Parathyroid adenoma (tissue), 2 donors: Measurements from ENCODE around the gene PPARGC1A.

ENCODE experiments used
- H2AFZ ChIP-seq: fragments of 300-600 bp; sonication (generic); one replicate; pipeline ENCODE4 v1.7.0; 2017; ENCODE audit warnings: antibody characterized with exemption, mild to moderate bottlenecking
- H3K27ac ChIP-seq: fragments of 300-600 bp; sonication (generic); one replicate; pipeline ENCODE4 v1.7.0; 2017
- H3K27me3 ChIP-seq: fragments of 300-600 bp; sonication (generic); one replicate; pipeline ENCODE4 v1.7.0; 2017; ENCODE audit warnings: low read length; ENCODE audit not compliant: control insufficient read depth, insufficient read depth
- H3K36me3 ChIP-seq: fragments of 300-600 bp; sonication (generic); one replicate; pipeline ENCODE4 v1.7.0; 2017; ENCODE audit warnings: low read length; ENCODE audit not compliant: control insufficient read depth, insufficient read depth
- H3K4me1 ChIP-seq: fragments of 300-600 bp; sonication (generic); one replicate; pipeline ENCODE4 v1.7.0; 2017; ENCODE audit warnings: control low read depth
- H3K4me2 ChIP-seq: fragments of 300-600 bp; sonication (generic); one replicate; pipeline ENCODE4 v1.7.0; 2017; ENCODE audit warnings: low read length
- H3K4me3 ChIP-seq: fragments of 300-600 bp; sonication (generic); one replicate; pipeline ENCODE4 v1.7.0; 2017; ENCODE audit warnings: low read depth, low read length
- H3K79me2 ChIP-seq: fragments of 300-600 bp; sonication (generic); one replicate; pipeline ENCODE4 v1.7.0; 2017; ENCODE audit warnings: control low read depth
- H3K9ac ChIP-seq: fragments of 300-600 bp; sonication (generic); one replicate; pipeline ENCODE4 v1.7.0; 2017; ENCODE audit warnings: mild to moderate bottlenecking
- H3K9me3 ChIP-seq: fragments of 300-600 bp; sonication (generic); one replicate; pipeline ENCODE4 v1.7.0; 2017; ENCODE audit warnings: low read length; ENCODE audit not compliant: control insufficient read depth
- TF ChIP-seq, protein P1 (sequence below): fragments of 300-600 bp; sonication (generic); IDR thresholded peaks from one replicate; pipeline ENCODE4 v1.7.0; 2017; ENCODE audit warnings: antibody characterized with exemption, mild to moderate bottlenecking
- donor health status: primary hyperparathyroidism.

PPARGC1A gene

DNA sequence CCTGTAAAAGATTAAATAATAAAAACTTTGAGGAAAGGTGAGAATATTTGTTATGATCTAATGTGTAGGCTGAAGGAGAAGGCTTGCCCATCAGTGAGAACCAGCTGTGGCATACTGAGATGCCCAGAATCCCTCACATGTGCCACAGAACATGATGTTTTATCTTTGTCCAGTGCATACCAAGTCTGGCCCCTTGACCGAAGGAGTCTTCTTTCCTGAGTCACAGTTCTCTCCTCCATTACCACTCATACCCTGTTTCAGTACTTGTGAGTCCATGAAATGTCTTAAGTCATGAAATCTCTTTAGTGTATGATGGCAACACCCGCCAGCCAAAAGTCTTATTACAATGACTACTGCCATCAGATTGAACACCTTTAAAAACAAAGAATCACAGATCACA lies 42.7 kb downstream of the PPARGC1A start:
- Histone ChIP-seq H3K9ac (no peak overlapping the region), H3K27me3 (no peaks in the 10 kb centered on the region), H3K27ac (no peak overlapping the region), H3K4me3 (no peak overlapping the region), H2AFZ (no peak overlapping the region), H3K36me3 (no peaks in the 10 kb centered on the region), H3K9me3 (no peaks in the 10 kb centered on the region), H3K4me2 (no peak overlapping the region), H3K4me1 (no peaks in the 10 kb centered on the region), H3K79me2 (peaks cover 12% of the 10 kb centered on the region)
- TF ChIP-seq, protein P1, sequence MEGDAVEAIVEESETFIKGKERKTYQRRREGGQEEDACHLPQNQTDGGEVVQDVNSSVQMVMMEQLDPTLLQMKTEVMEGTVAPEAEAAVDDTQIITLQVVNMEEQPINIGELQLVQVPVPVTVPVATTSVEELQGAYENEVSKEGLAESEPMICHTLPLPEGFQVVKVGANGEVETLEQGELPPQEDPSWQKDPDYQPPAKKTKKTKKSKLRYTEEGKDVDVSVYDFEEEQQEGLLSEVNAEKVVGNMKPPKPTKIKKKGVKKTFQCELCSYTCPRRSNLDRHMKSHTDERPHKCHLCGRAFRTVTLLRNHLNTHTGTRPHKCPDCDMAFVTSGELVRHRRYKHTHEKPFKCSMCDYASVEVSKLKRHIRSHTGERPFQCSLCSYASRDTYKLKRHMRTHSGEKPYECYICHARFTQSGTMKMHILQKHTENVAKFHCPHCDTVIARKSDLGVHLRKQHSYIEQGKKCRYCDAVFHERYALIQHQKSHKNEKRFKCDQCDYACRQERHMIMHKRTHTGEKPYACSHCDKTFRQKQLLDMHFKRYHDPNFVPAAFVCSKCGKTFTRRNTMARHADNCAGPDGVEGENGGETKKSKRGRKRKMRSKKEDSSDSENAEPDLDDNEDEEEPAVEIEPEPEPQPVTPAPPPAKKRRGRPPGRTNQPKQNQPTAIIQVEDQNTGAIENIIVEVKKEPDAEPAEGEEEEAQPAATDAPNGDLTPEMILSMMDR = no peak

DNA sequence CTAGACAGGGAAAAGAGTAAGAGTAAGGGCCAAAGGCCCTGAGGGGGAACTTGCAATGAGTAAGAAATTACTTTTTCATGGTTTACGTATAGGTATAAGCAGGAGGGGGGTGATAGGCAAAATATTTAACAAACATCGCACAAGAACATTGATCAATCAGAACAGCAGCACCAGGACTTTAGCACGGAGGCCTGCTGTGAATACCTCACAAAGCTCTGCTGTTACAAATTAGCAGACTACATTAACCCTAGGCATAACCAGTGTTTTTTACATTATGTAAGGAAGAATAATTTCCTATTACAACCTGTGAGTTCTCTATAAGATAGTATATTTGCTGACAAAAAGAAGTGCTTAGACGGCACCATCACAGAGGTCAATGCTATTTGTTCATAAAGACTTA lies 44.9 kb downstream of the PPARGC1A start:
- H3K4me2 ChIP-seq = no peak overlapping the region
- no peak overlapping the region for H3K27ac ChIP-seq
- H3K9me3 ChIP-seq = no peaks in the 10 kb centered on the region
- H3K9ac ChIP-seq = no peak overlapping the region
- H3K36me3 ChIP-seq = no peaks in the 10 kb centered on the region
- H2AFZ ChIP-seq = no peak overlapping the region
- peaks cover 12% of the 10 kb centered on the region for H3K79me2 ChIP-seq
- no peak overlapping the region for H3K4me3 ChIP-seq
- H3K27me3 ChIP-seq = no peaks in the 10 kb centered on the region
- TF ChIP-seq, protein P1 = no peak
- H3K4me1 ChIP-seq = no peaks in the 10 kb centered on the region

DNA sequence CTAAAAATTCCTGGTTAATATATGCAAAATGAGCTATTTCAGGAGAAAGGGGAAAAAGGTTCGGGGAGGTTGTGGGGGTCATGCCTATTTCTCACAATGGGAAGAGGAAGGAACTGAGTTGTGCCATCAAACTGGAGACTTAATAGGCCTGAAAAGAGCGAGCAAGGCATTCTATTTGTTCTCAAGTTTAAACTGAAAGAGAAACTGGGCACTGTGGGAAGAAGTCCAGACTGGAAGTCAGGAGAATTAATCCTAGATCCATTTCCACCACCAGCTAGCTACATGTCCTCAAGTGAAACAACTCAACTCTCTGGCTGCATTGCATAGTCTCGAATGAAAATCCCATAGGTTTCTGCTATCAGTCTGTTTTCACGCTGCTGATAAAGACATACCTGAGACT lies 50.6 kb downstream of the PPARGC1A start:
- no peaks in the 10 kb centered on the region for H3K4me1 ChIP-seq
- H3K4me2 ChIP-seq = no peak overlapping the region
- no peak overlapping the region for H3K9ac ChIP-seq
- H3K4me3 ChIP-seq = no peak overlapping the region
- H2AFZ ChIP-seq = no peak overlapping the region
- no peaks in the 10 kb centered on the region for H3K9me3 ChIP-seq
- H3K79me2 ChIP-seq = peaks cover 10% of the 10 kb centered on the region
- TF ChIP-seq, protein P1 = no peak
- no peaks in the 10 kb centered on the region for H3K27me3 ChIP-seq
- H3K36me3 ChIP-seq = no peaks in the 10 kb centered on the region
- H3K27ac ChIP-seq = no peak overlapping the region

DNA sequence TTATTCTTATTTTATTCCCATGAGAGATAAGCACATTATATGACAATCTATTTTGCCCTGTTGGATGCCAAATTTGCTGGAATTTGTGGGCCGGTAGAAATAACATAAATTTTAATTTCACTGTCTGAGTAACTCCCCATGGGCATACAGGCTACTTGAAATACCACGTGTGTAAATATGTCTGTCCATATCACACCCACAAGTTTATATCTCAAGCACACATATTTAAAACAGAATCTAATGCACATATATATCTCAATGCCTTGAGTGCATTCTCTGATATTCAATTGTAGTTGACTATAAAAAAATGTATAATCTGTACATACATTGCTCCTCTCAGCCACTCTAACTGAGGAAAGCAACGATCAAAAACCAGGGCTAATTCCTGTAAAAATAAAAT lies 51.2 kb downstream of the PPARGC1A start:
- TF ChIP-seq, protein P1 = no peak
- H3K4me3 ChIP-seq = no peak overlapping the region
- H2AFZ ChIP-seq = no peak overlapping the region
- H3K79me2 ChIP-seq = peaks cover 10% of the 10 kb centered on the region
- H3K9me3 ChIP-seq = no peaks in the 10 kb centered on the region
- no peaks in the 10 kb centered on the region for H3K4me1 ChIP-seq
- no peaks in the 10 kb centered on the region for H3K27me3 ChIP-seq
- no peak overlapping the region for H3K4me2 ChIP-seq
- peak overlapping the region; percentile 24 for H3K27ac ChIP-seq
- H3K36me3 ChIP-seq = no peaks in the 10 kb centered on the region
- no peak overlapping the region for H3K9ac ChIP-seq

DNA sequence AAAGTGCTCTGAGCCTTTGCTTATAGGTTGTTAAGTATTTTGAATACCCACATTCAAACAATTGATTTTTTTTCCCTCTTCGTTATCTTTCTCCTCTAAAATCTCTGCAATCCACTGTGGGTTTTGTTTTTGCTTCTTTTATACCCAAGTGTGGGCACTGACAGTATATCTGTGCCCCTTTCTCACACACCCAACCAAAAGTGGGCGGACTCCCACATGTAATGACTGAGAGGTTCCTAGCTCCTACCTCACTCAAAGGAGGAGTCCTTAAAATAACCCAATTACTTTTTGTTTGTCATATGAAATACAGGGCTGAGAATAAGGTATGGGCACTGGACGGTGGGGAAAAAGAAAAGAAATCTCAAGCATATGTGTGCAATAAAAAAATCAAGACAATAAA lies 51.7 kb downstream of the PPARGC1A start:
- Histone ChIP-seq H2AFZ (no peak overlapping the region), H3K36me3 (no peaks in the 10 kb centered on the region), H3K4me1 (no peaks in the 10 kb centered on the region), H3K9me3 (no peaks in the 10 kb centered on the region), H3K79me2 (peaks cover 7% of the 10 kb centered on the region), H3K27ac (peak overlapping the region; percentile 24), H3K4me3 (no peak overlapping the region), H3K27me3 (no peaks in the 10 kb centered on the region), H3K4me2 (no peak overlapping the region), H3K9ac (no peak overlapping the region)
- TF ChIP-seq, protein P1 = no peak
